Measurements from ENCODE around the gene FAM222A.

FAM222A gene

DNA sequence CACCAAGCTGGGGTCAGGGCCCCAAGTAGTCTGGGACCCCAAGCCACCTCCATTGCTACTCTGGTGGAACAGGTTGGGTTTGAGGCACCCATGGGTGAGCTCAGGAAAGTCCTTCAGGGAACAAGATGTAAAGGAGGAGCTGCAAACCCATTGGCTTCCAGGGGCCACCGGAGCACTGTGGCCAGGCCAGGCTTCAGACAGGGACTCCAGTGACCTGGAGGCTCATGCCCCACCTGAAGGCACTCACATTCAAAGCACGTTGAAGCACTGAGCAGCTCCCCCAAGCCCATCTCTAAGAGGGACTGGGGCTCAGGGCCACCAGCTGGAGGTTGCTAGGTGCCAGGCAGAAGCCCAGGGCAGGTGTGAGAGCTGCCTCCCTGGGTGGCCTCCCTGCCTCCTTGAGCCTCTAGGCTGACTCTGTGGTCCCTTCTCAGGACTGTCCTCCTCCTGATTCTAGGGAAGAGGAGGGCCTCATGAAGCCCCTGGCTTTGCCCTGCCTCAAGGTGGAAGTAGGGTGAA, 49.1 kb downstream of the FAM222A start:
- no peaks in the 10 kb centered on the region for H3K36me3 Mint-ChIP-seq (ENCODE audit: low read depth)
- no peak overlapping the region for H3K4me3 Mint-ChIP-seq
- TF ChIP-seq, protein P1, sequence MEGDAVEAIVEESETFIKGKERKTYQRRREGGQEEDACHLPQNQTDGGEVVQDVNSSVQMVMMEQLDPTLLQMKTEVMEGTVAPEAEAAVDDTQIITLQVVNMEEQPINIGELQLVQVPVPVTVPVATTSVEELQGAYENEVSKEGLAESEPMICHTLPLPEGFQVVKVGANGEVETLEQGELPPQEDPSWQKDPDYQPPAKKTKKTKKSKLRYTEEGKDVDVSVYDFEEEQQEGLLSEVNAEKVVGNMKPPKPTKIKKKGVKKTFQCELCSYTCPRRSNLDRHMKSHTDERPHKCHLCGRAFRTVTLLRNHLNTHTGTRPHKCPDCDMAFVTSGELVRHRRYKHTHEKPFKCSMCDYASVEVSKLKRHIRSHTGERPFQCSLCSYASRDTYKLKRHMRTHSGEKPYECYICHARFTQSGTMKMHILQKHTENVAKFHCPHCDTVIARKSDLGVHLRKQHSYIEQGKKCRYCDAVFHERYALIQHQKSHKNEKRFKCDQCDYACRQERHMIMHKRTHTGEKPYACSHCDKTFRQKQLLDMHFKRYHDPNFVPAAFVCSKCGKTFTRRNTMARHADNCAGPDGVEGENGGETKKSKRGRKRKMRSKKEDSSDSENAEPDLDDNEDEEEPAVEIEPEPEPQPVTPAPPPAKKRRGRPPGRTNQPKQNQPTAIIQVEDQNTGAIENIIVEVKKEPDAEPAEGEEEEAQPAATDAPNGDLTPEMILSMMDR (IDR thresholded peaks at IDR 0.05): no peak
- no peaks in the 10 kb centered on the region for H3K27me3 Mint-ChIP-seq (ENCODE audit: low read depth, poor library complexity)
- no peaks in the 10 kb centered on the region for H3K9me3 Mint-ChIP-seq
- peak; percentile 0 for DNase-seq
- H3K27ac Mint-ChIP-seq: no peak overlapping the region
- H3K4me1 Mint-ChIP-seq: peaks cover 18% of the 10 kb centered on the region

DNA sequence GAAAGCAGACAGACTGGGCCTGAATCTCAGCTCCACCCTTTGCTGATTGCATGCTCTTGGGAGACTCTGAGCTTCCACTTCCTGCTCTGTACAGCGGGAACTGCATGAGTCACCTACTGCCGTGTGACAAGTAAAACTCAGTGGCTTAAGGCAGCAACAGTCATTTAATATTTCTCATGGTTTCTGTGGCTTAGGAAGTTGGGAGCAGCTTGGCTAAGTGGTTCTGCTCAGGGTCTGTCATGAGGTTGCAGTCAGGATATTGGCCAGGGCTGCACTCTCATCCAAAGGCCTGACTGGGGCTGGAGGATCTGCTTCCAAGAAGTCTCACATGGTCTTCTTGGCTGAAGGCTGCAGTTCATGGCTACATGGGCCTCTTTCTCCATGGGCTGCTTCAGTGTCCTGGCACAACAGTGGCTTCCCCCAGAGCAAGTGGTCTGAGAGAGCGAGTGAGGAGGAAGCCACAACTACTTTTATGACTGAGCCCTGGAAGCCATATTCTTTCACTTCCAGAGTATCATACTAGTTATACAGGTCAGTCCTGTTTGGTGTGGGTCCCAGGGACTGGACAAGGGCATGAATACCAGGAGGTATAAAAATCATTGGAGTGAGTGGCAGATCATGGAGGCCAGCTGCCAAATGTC, 49.7 kb downstream of the FAM222A start:
- no peaks in the 10 kb centered on the region for H3K27me3 Mint-ChIP-seq (ENCODE audit: low read depth, poor library complexity)
- peaks cover 14% of the 10 kb centered on the region for H3K4me1 Mint-ChIP-seq
- no peak overlapping the region for H3K27ac Mint-ChIP-seq
- no peak overlapping the region for H3K4me3 Mint-ChIP-seq
- H3K36me3 Mint-ChIP-seq (ENCODE audit: low read depth): no peaks in the 10 kb centered on the region
- H3K9me3 Mint-ChIP-seq: no peaks in the 10 kb centered on the region
- TF ChIP-seq, protein P1 (IDR thresholded peaks at IDR 0.05): no peak
- no peak for DNase-seq

DNA sequence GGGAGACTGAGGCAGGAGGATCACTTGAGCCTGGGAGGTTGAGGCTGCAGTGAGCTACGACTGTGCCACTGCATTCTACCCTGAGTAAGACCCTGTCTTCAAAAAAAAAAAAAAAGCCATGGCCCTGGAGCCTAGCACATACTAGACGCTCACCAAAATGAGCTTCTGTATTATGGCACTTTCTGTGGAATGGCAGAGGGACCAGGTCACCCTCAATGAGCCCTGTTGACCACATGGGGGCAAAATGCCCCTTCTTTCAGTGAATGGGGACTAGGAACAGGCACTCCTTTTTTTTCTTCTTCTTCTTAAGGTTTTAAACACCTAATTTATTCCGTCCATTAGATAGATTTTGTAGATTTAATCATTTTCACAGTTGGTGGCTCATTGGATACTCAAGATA, 50.5 kb downstream of the FAM222A start:
- TF ChIP-seq, protein P1 (IDR thresholded peaks at IDR 0.05): peak; percentile 21
- no peaks in the 10 kb centered on the region for H3K27me3 Mint-ChIP-seq (ENCODE audit: low read depth, poor library complexity)
- DNase-seq: peak; percentile 2
- no peak overlapping the region for H3K4me3 Mint-ChIP-seq
- no peaks in the 10 kb centered on the region for H3K9me3 Mint-ChIP-seq
- no peak overlapping the region for H3K27ac Mint-ChIP-seq
- H3K4me1 Mint-ChIP-seq: peaks cover 13% of the 10 kb centered on the region
- no peaks in the 10 kb centered on the region for H3K36me3 Mint-ChIP-seq (ENCODE audit: low read depth)

DNA sequence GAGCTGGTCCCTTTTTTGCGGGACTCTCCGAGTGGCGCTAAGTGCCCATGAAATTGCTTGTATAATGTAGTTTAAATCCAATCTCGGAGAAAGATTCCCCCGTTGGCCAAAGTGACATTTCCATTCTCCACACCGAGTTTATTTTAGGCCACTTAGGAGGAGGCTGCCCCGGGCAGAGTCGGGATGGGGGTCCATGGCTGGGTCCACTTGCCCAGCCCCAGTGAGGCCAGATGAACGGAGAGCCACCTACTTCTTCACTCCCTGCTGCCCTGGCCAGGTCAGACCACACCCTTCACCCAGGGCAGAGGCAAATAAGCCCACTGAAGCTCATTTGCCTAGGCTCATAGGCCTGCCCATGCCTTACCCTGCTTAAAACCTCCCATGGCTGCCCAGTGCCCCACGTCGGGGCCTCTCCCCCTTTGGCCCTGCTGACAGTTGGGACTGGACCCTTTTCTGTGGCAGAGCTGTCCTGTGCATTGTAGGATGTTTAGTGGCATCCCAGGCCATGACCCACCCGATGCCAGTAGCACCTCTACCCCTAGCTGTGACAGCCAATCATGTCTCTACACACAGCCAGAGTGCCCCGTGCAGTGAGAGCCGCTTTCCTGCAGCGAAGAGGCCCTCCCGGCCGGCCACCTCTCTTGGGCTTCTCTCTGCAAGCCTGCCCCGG, 51.3 kb downstream of the FAM222A start:
- Mint-ChIP-seq H3K9me3 (no peaks in the 10 kb centered on the region), H3K4me3 (no peak overlapping the region), H3K27ac (no peak overlapping the region), H3K36me3 (ENCODE audit: low read depth) (no peaks in the 10 kb centered on the region), H3K27me3 (ENCODE audit: low read depth, poor library complexity) (no peaks in the 10 kb centered on the region), H3K4me1 (peaks cover 5% of the 10 kb centered on the region)
- TF ChIP-seq, protein P1 (IDR thresholded peaks at IDR 0.05): no peak
- peak; percentile 1 for DNase-seq

DNA sequence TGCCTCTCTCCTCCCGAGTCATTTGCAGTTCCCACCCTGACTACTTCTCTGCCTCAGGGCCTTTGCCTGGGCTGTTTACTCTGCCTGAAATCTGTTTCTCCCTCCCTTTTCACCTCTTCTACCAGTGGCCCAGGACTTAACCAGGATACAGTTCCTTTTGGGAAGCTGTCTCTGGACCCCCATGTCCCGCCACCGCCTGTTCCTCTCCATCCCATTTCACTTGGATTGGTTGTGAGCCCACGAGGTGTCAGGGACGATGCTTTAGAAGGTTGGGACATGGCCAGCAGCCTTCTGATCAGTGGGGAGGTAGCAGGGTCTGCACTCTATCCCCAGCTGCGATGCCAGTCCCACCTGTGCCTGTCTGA, 51.8 kb downstream of the FAM222A start:
- Mint-ChIP-seq H3K27ac (no peak overlapping the region), H3K4me1 (peaks cover 5% of the 10 kb centered on the region), H3K4me3 (no peak overlapping the region), H3K27me3 (ENCODE audit: low read depth, poor library complexity) (no peaks in the 10 kb centered on the region), H3K9me3 (no peaks in the 10 kb centered on the region), H3K36me3 (ENCODE audit: low read depth) (no peaks in the 10 kb centered on the region)
- DNase-seq: no peak
- TF ChIP-seq, protein P1 (IDR thresholded peaks at IDR 0.05): no peak

Measured in nephron progenitor cell (in vitro differentiated cells).